ENCODE data around the gene BMP6. TPM values are rescaled to one million over a fixed set of nuclear protein-coding genes. Genes with fewer than 3 reads are reported as not detected.
A peak's percentile ranks its signal among the peaks of the same experiment; 100 is the strongest.

The BMP6 gene
- total RNA-seq, 2 experiments from 2014 or later, result not detected

DNA sequence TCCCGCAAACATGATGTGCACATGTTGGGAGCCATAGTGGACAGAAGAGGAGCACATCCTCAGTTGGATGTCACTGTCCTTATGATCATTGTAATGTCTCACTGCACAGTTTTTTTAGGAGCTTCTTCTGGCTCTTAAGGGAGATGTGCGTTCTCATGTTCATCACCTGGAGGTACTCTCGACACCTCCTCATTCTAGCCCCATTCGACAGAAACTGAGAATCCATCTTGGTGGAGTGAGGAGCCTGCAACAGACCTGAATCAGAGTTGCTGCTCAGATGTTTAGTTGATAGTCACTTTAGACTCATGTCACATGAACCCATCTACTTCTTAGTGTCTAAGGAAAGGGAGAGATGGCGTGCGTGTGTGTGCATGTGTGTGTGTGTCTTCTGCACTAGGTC lies 2.3 kb upstream of the BMP6 start:
- POLR2A ChIA-PET, result interaction anchor here (0.7 kb wide), 1 partner anchor 329 kb away, joined by 3 read pairs; no protein-coding TSS in a partner anchor

DNA sequence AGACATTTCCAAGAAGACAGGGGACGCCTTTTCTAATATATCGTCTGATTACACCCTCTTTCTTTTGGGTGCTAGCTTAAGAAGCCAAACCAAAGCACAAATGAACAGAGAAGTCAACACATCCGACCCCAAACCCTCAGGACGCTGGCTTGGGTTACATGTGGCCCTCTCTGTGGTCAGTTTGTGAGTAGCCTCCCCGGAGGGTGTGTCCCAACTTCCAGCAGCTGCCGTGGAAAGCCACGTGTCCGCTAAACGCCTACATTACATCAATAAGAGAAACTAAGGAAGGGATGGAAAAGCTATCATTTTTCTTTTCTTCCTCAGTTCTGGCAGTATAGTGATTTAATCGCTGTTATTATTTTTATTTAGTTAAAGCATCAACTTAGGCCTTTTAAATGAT lies 487 bp upstream of the BMP6 start:
- peak overlapping the region; percentile 77 for H3K4me3 Mint-ChIP-seq
- peaks cover 28% of the 10 kb centered on the region for H3K4me1 ChIP-seq (ENCODE audit: insufficient read depth, low read length)
- peaks cover 80% of the 10 kb centered on the region for H3K27me3 Mint-ChIP-seq
- POLR2A ChIA-PET, result interaction anchor here (1.0 kb wide), 1 partner anchor 377 kb away, joined by 3 read pairs; the partner anchor contains the start of gene EEF1E1
- intact Hi-C loops (cut with DNase I, micrococcal nuclease), result loop anchor here in 1 of 2 experiments (2.0 kb wide), 1 partner anchor 333 kb away; no protein-coding TSS in a partner anchor
- CTCF ChIA-PET, result no interaction called here
- peaks cover 0 to 7% of the 10 kb centered on the region in 2 experiments for H3K9me3 ChIP-seq (ENCODE audit: control insufficient read depth in 1 of 2, insufficient read depth in 1 of 2, low read length in 2 of 2)
- no peaks in the 10 kb centered on the region for H3K9me3 Mint-ChIP-seq
- peaks cover 49 to 50% of the 10 kb centered on the region in 2 experiments for H3K27me3 ChIP-seq (ENCODE audit: control insufficient read depth in 1 of 2, insufficient read depth in 2 of 2, low read length in 2 of 2)
- DNase-seq, result no peak
- H3K27ac ChIP-seq (ENCODE audit: low read depth in 1 of 2, low read length in 2 of 2), result no peak overlapping the region
- no peaks in the 10 kb centered on the region for H3K36me3 ChIP-seq (ENCODE audit: insufficient read depth, low read length)
- TF ChIP-seq, protein P1, sequence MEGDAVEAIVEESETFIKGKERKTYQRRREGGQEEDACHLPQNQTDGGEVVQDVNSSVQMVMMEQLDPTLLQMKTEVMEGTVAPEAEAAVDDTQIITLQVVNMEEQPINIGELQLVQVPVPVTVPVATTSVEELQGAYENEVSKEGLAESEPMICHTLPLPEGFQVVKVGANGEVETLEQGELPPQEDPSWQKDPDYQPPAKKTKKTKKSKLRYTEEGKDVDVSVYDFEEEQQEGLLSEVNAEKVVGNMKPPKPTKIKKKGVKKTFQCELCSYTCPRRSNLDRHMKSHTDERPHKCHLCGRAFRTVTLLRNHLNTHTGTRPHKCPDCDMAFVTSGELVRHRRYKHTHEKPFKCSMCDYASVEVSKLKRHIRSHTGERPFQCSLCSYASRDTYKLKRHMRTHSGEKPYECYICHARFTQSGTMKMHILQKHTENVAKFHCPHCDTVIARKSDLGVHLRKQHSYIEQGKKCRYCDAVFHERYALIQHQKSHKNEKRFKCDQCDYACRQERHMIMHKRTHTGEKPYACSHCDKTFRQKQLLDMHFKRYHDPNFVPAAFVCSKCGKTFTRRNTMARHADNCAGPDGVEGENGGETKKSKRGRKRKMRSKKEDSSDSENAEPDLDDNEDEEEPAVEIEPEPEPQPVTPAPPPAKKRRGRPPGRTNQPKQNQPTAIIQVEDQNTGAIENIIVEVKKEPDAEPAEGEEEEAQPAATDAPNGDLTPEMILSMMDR (IDR thresholded peaks at IDR 0.05), result no peak
- no peak for ATAC-seq (ENCODE audit: poor library complexity)
- H3K4me1 Mint-ChIP-seq (ENCODE audit: low read depth), result peaks cover 11% of the 10 kb centered on the region
- no peaks in the 10 kb centered on the region for H3K36me3 Mint-ChIP-seq (ENCODE audit: low read depth)
- no peak overlapping the region for H3K4me3 ChIP-seq (ENCODE audit: low read length)
- no peak overlapping the region for H3K27ac Mint-ChIP-seq

More for the DNA sequence above, 2.3 kb upstream of the BMP6 start:
- ATAC-seq (ENCODE audit: poor library complexity), result no peak
- no peaks in the 10 kb centered on the region for H3K9me3 Mint-ChIP-seq
- no peak for DNase-seq
- H3K27ac Mint-ChIP-seq, result no peak overlapping the region
- intact Hi-C loops (cut with DNase I, micrococcal nuclease), result loop anchor here (2.0 to 5.0 kb wide), 3 partner anchors 284 to 495 kb away; no protein-coding TSS in a partner anchor
- peaks cover 24% of the 10 kb centered on the region for H3K4me1 ChIP-seq (ENCODE audit: insufficient read depth, low read length)
- H3K27me3 Mint-ChIP-seq, result peaks cover 74% of the 10 kb centered on the region
- H3K4me3 ChIP-seq (ENCODE audit: low read length), result no peak overlapping the region
- no peaks in the 10 kb centered on the region for H3K36me3 Mint-ChIP-seq (ENCODE audit: low read depth)
- CTCF ChIA-PET, result no interaction called here
- peaks cover 0 to 6% of the 10 kb centered on the region in 2 experiments for H3K9me3 ChIP-seq (ENCODE audit: control insufficient read depth in 1 of 2, insufficient read depth in 1 of 2, low read length in 2 of 2)
- no peaks in the 10 kb centered on the region for H3K36me3 ChIP-seq (ENCODE audit: insufficient read depth, low read length)
- no peak overlapping the region for H3K4me3 Mint-ChIP-seq
- no peak overlapping the region for H3K27ac ChIP-seq (ENCODE audit: low read depth in 1 of 2, low read length in 2 of 2)
- H3K4me1 Mint-ChIP-seq (ENCODE audit: low read depth), result peaks cover 7% of the 10 kb centered on the region
- H3K27me3 ChIP-seq (ENCODE audit: control insufficient read depth in 1 of 2, insufficient read depth in 2 of 2, low read length in 2 of 2), result peaks cover 31 to 38% of the 10 kb centered on the region in 2 experiments
- TF ChIP-seq, protein P1 (IDR thresholded peaks at IDR 0.05), result no peak

DNA sequence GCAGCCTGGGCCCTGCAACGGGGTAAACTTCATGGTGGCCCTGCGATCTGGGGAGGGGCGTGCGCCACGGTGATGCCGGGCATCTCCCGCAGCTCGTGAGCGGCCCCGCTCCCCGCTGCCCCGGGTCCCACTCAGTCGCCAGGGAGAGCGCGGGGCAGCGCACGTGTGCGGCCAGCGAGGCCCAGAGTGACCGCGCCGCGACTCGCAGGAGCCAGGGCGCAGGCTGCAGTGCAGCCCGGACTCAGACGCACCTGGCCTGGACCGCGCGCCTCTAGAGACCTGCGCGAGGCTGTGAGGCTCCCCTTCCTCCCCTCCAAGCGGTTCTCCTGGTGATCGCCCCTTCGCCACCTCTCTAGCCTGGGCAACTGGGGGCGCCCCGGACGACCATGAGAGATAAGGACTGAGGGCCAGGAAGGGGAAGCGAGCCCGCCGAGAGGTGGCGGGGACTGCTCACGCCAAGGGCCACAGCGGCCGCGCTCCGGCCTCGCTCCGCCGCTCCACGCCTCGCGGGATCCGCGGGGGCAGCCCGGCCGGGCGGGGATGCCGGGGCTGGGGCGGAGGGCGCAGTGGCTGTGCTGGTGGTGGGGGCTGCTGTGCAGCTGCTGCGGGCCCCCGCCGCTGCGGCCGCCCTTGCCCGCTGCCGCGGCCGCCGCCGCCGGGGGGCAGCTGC lies 652 bp downstream of the BMP6 start:
- H3K4me3 ChIP-seq (ENCODE audit: low read length), result peak overlapping the region; percentile 34
- H3K9me3 ChIP-seq (ENCODE audit: control insufficient read depth in 1 of 2, insufficient read depth in 1 of 2, low read length in 2 of 2), result peaks cover 0 to 7% of the 10 kb centered on the region in 2 experiments
- peaks cover 80% of the 10 kb centered on the region for H3K27me3 Mint-ChIP-seq
- H3K4me1 Mint-ChIP-seq (ENCODE audit: low read depth), result peaks cover 11% of the 10 kb centered on the region
- no peak overlapping the region for H3K27ac Mint-ChIP-seq
- no peaks in the 10 kb centered on the region for H3K36me3 Mint-ChIP-seq (ENCODE audit: low read depth)
- H3K4me3 Mint-ChIP-seq, result peak overlapping the region; percentile 83
- ChIA-PET CTCF (no interaction called here), POLR2A (no interaction called here)
- no peaks in the 10 kb centered on the region for H3K9me3 Mint-ChIP-seq
- no peaks in the 10 kb centered on the region for H3K36me3 ChIP-seq (ENCODE audit: insufficient read depth, low read length)
- ATAC-seq (ENCODE audit: poor library complexity), result no peak
- peaks cover 28% of the 10 kb centered on the region for H3K4me1 ChIP-seq (ENCODE audit: insufficient read depth, low read length)
- DNase-seq, result peak in 1 of 14 experiments; percentile 3
- intact Hi-C loops (cut with DNase I, micrococcal nuclease), result no loop called here
- H3K27me3 ChIP-seq (ENCODE audit: control insufficient read depth in 1 of 2, insufficient read depth in 2 of 2, low read length in 2 of 2), result peaks cover 58 to 60% of the 10 kb centered on the region in 2 experiments
- TF ChIP-seq, protein P1 (IDR thresholded peaks at IDR 0.05), result no peak
- H3K27ac ChIP-seq (ENCODE audit: low read depth in 1 of 2, low read length in 2 of 2), result no peak overlapping the region

Measured in CD4-positive, alpha-beta T cell (primary cell).